Stimulated activated CD8-positive, alpha-beta memory T cell treated with anti-CD3 and anti-CD28 coated beads, Interleukin-4, amount 100 ng/mL, for 4 hours (primary cell): ENCODE measurements around the gene HNRNPF.
"Not testable (repeated sequence)": the region's sequence is repeated elsewhere in the genome, so short reads cannot be mapped to it uniquely, and the experiment has no call there.

Source experiments
- DNase-seq, 2 donors: peaks; one replicate each; pipeline ENCODE4 v3.0.0-alpha.2; 2020; ENCODE audit warnings: low read depth in 2 of 2, low spot score in 1 of 2

The HNRNPF gene

DNA sequence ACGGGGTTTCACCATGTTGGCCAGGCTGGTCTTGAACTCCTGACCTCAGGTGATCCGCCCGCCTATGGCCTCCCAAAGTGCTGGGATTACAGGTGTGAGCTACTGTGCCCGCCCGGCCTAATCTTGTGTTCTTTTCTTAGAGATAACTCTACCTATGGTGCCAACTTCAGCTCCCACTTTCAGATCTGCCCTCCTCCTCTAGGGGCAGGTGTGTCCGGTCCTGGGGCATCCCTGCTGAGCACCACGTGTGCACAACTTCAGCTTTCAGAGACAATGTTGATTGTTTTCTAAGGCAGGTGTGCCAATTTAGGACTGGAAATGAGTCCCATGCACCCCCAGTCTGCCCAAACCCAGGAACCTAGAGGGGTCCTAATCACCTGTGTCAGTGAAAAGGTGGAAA lies 56.0 kb downstream of the HNRNPF start:
- no peak for DNase-seq

DNA sequence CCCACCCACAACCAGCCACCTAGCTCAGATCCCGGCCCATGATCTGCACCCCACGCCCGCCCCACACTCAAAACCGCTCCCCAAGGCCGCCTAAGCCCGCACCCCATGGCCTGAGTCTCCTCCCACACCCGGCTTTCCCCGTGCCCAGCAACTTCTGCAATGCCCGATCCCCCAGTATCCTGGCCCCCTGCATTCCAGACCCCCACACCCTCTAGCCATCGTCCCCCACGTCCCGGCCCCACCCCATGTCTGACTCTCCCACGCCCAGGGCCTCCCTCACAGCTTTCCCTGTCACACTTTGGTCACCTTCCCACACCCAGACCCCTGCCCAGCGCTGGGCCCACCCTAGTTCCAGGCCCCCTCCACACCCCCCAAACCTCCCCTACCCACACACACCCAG lies 57.7 kb downstream of the HNRNPF start:
- DNase-seq: no peak

DNA sequence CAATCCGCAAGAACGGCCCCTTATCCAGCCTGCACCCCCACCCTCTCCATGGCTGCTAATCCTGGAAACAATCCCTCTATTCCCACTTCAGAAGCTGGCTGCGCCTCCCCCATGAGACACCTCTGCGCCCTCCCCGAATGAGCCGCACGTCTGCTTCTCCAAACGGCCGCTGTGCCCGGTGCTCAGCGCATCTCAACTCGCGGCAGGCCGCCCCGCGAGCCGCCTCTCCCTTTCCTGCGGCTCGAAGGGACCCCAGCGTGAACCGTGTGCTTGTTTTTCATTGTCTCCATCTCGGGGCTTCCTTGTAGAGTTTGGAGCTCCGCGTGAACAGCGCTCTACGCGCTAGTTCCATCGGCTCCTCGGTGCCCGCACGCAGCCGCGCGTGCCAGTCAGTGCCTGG lies 58.3 kb downstream of the HNRNPF start:
- no peak for DNase-seq

DNA sequence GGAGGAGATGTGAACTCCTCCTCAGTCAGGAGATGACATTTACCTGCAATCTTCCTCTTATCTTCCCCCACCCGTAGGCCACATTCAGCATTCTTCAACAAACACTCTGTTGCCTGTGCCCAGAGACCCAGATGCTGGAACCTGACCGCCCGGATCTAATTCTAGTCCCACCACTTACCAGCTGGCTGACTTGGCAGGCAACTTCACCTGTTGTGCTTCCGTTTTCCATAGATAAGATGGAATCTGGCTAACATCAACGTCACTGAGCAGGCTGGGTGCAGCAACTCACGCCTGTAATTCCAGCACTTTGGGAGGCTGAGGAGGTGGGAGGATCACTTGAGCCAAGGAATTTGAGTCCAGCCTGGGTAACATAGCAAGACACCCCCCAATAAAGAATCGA lies 58.8 kb downstream of the HNRNPF start:
- no peak for DNase-seq

DNA sequence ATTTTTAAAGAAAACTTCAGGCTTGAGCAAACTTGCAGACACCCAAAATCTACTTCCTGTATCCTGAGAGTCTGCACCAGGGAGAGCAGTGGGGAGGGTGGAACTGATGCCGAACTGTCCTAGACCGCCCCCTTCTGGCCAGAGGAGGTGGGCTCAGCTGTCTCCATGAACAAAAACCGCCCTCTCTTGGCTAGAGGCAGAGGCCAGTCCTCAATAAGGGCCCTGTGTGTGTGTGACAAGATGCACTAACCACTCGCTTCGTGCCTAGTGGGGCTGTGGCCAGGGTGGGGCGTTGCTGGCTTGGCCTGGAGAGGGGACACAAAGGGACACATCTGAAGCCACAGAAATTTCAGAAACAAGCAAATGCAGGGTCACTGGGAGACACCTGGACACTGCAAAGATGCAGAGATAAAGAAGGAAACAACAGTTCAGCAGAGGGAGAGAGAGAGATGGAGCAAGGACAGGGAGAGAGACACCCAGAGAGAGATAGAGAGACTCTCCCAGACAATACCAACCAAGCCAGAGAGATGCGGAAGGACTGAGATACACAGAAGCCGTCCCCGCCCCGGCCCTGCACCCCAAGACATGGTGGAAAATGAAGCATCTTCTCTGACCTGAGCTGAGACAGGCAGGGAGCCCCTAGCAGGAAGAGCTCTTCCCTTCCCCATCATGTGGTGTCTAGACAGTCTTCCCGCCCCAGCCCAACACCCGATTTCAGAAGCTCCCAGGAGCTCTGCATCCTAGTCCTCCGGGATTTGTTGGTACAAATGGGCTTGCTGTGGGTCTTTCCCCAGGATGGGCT lies 60.3 kb downstream of the HNRNPF start:
- DNase-seq: peak; percentile 66 to 71

DNA sequence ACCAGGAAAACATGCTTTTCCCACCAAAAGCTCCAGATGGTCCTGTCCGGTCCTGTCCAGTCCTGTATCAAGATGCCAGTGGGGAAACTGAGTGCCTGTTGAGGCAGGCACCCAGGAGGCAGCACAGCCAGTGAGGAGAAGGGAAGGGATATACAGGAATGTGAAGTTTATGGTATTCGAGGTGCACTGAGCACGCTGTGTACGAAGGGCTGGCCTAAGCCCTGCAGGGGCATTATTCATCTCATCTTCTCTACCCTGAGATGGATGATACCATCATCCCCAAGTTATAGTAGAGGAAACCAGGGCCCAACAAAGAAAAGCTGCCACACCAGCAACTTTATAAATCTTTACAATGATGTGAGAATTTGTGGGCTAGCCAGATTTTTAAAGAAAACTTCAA lies 61.0 kb downstream of the HNRNPF start:
- no peak for DNase-seq

DNA sequence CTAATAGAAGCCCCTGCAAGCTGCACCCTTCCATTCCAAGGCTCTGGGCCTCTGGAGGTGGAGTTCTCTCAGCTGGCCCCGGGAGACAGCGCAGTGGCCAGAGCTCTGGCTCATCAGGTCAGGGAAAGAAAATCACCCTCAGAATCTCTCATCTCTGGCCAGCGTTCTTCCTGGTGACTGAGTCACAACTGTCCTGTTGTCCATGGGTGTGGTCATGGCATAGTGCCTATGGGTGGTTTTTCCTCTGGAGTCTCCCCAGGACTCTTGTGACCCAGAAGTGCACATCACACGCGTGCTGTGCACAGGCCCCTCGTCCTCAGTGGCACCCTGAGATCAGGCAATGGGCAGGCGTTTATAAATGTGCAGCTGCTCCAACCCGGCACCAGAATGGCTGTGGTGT lies 64.9 kb downstream of the HNRNPF start:
- DNase-seq: no peak

DNA sequence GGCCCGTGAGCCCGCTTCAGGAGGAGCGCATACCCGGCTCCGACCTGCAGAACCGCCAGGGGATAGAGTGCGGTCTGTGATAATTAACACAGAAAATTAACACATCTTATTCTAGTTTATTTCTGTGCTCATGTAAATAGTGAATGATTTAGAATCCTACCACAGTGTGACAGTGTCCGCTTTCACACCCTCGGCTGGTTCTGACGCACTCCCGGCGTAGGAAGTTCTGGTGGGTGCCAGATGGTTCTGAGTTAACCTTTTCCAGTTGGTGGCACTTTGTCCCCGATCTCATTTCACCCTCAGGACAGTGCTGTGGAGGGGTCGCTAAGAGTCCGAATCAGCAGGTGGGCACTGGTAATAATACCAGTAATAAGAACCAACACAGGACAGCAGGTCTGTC lies 65.9 kb downstream of the HNRNPF start:
- no peak for DNase-seq

DNA sequence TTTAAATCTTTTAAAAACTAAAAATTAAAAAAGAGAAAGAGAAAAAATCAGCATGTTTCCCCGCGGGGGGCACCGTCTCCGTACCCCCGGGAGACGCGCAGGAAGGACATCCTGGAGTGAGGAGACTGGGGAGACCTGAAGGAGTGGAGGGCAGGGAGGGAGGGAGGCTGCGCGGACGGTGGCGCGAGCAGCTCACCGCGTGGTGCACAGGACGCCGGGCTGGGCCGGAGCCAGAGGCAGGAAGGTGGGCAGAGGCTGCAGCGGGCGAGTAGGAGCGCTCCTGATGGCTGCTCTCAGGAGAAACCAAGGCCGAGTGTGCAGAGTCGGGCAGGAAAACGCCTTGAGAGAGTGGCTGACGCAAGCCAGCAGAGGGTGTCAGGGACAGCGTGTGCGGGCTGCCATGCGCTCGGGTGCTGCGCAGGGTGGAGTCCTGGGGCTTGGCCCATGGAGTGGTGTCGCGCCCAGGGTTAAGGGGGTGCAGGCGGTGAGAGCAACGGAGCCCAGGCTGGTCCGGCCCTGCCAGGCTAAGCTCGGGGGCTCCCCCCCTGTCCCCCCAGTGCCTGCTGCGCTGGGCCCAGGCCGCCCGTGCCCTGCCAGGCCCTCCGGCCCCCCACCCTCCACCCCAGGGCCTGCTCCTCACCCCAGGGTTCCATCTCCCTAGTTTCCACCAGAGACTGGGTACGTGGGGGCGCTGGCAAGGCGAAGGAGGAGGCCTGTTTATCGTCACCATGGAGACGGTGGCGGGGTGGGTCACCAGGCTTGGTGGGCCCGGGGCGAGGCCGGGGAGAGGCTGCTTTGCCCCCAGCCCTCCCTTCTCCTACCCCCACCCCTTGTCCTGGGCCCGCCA lies 66.5 kb downstream of the HNRNPF start:
- no peak for DNase-seq

DNA sequence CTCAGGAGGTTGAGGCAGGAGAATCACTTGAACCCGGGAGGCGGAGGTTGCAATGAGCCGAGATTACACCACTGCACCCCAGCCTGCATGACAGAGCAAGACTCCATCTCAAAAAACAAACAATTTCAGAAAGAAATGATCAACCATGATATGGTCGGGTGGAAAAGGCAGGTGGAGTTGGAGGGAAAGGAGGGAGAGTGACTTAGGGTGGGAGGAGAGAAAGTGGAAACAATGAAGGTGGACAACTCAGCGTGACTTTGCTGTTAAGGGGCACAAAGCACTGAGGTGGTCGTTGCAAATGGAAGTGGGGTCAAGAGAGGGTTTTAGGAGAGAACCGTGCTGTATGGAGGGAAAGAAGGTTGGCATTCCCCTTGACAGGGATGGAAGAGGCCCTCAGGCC lies 67.5 kb downstream of the HNRNPF start:
- no peak for DNase-seq

DNA sequence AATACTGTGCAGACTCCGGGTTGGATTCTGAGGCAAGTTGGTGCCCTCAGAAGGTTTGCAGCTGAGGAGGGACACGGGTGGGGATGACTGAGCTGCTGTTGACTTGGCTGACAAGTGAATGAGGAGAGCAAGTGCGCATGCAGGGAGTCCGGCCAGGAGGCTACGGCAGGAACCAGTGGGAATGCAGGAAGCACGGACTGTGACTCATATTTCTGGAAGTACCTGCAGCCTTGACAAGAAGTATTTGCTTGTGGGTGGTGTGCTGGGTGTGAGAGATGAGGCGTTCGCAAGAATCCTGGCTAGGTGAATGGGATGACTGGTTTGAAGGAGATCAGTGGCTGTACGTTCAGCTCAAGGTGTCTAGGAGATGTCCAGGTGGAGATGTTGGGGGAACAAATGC lies 68.4 kb downstream of the HNRNPF start:
- DNase-seq: no peak

DNA sequence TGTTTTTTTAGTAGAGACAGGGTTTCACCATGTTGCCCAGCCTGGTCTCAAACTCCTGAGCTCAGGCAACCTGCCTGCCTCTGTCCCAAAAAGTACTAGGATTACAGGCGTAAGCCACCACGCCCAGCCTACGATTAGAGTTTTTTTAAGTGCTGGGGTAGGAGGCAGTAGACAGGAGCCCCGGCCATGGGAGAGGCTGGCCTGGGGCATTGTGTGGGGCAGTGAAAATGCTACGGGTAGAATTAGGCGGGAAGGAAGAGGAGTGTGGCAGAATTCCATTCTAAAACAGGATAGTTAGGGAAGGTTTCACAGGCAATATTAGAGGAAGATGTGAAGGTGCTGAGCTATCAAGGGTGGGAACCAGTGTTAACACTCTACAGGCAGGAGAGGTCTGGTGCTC lies 68.9 kb downstream of the HNRNPF start:
- no peak for DNase-seq

DNA sequence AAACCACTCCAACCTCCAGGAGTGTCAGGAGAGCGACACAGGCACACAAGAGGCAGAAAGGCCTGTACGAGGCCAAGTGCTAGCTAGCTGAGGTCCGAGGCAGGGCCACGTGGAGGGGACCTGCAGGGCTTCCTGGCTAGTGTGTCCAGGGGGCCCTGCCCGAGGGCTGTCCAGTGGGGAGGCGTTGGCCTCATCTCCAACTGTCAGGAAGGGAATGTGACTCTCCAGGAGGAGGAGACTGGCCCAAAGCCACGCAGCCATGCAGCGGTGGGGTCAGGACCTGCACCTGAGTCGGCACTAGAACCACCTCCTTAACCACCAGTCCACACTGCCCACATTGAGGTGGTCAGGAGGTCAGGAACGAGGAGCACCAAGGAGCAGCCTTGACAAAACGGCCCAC lies 69.8 kb downstream of the HNRNPF start:
- DNase-seq: no peak

DNA sequence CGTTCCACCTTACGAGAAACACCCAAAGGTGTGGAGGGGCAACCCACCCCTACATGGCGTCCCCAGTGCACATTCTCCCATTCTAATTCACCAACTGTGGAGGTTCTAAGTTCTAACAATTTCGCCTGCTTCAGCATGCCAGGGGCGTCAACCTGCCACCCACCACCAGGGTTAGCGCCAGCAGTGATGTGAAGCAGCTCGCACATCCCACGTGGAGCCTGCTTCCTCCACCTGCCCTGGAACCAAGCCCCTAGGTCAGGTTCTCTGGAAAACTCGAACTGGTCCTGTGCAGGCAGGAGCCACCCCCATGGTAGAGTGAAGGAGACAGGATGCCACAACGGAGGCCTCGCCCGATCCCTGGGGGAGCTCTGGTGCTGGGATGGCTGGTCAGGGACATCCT lies 70.9 kb downstream of the HNRNPF start:
- DNase-seq: no peak

DNA sequence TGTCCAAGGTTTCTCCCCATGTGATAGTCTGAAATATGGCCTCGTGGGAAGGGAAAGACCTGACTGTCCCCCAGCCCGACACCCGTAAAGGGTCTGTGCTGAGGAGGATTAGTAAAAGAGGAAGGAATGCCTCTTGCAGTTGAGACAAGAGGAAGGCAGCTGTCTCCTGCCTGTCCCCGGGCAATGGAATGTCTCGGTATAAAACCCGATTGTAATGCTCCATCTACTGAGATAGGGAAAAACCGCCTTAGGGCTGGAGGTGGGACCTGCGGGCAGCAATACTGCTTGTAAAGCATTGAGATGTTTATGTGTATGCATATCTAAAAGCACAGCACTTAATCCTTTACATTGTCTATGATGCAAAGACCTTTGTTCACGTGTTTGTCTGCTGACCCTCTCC lies 71.5 kb downstream of the HNRNPF start:
- not testable (repeated sequence) for DNase-seq

DNA sequence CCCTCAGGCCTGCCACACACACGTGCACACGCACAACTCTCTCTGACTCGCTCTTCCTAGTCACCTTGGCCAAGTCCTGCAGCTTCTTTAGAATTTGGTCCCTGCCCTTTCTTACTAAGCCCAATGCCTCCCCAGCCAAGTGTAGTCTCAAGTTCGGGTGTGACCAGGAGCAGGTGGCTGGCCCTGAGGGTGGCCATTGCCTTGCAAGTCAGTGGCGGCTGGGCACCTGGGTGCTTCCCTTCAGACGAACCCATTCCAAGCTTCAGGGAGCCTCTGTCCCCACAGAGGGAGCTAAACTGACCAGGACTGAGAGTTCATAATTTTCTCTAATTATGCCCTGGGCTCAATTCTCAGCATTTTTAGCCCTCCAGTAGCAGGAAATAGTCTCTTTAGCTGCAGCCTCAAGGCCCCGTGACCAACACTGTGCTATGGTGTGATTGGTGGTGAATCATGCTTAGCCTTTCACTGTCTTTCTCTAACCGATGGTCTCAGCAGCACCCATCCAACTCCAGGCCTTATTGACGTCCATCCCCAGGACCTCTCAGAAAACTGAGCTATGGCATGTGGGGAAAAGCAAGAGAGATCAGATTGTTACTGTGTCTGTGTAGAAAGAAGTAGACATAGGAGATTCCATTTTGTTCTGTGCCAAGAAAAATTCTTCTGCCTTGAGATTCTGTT lies 72.2 kb downstream of the HNRNPF start:
- DNase-seq: no peak

DNA sequence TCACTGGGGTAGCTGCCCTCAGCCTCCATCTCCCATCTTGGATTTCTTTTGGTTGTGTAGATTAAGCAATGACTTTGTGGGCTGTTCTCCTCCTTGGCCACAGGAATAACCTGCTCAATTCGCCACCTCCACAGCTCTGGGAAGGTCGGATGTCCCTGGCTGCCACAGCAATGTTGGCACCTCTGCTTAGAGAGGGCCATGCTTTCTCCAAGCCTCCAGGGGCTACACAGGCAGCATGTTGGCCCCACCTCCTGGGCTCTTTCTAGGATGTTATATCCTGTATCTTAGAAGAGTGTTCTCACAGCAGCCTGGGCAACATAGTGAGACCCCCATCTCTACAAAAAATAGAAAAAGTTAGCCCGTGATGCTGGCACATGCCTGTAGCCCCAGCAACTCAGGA lies 72.9 kb downstream of the HNRNPF start:
- DNase-seq: no peak
